ENCODE data around the gene SLC1A4.

DNA sequence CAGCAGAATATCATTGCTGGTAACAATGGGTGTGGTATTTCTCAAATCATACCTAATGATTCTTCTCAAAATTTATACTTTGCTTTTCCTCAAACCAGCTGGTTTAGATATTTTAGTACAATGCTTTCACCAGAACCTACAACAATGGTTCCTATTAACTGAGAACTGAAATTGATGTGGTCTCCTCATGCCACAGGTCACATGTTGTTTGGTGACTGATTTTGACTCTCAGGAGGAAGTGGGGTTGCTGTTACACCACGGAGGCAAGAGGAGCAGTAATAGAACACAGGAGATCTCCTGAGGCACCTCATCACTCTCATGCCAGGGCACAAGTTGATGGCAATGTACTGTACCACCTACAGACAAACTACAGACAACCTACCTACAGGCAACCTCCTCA is 64.0 kb downstream of the SLC1A4 start:
- TF ChIP-seq POLR2A (IDR thresholded peaks at IDR 0.05; ENCODE audit: low read depth, low read length) (no peak), MXI1 (IDR thresholded peaks at IDR 0.05; ENCODE audit: borderline replicate concordance, low read depth, low read length) (no peak), FOS (IDR thresholded peaks at IDR 0.05; ENCODE audit: low read depth, low read length) (no peak)
- TF ChIP-seq, protein P1, sequence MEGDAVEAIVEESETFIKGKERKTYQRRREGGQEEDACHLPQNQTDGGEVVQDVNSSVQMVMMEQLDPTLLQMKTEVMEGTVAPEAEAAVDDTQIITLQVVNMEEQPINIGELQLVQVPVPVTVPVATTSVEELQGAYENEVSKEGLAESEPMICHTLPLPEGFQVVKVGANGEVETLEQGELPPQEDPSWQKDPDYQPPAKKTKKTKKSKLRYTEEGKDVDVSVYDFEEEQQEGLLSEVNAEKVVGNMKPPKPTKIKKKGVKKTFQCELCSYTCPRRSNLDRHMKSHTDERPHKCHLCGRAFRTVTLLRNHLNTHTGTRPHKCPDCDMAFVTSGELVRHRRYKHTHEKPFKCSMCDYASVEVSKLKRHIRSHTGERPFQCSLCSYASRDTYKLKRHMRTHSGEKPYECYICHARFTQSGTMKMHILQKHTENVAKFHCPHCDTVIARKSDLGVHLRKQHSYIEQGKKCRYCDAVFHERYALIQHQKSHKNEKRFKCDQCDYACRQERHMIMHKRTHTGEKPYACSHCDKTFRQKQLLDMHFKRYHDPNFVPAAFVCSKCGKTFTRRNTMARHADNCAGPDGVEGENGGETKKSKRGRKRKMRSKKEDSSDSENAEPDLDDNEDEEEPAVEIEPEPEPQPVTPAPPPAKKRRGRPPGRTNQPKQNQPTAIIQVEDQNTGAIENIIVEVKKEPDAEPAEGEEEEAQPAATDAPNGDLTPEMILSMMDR (conservative IDR thresholded peaks at IDR 0.05; ENCODE audit: low read depth, low read length), result no peak

All from IMR-90 (cell line).